ENCODE data around the gene RIMBP3B.
"Not testable (repeated sequence)": the region's sequence is repeated elsewhere in the genome, so short reads cannot be mapped to it uniquely, and the experiment has no call there.

RIMBP3B gene

DNA sequence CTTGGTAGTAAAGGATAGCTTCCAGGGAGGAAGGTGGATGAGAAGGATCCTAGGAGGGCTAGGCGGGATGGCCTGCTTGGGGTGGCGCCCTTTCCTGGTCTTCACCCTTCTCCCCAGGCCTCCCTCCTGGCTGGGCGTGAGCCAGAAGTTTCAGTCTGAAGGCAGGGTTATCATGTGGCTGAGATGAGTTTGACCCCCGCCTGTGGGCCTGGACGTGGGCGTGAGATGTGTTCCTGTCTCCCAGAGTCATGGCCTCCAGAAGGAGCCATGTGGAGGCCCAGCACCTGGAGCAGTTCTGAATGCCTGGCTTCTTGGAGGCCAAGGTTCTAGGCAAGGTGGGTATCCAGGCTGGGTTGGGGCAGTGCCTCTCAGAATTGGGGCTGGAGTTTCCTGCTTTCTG lies 54.5 kb downstream of the RIMBP3B start:
- not testable (repeated sequence) for H3K9me3 ChIP-seq (ENCODE audit: severe bottlenecking); H3K27ac ChIP-seq; H3K27me3 ChIP-seq (ENCODE audit: insufficient read depth, low read depth, severe bottlenecking); DNase-seq; H3K36me3 ChIP-seq; H3K4me3 ChIP-seq (ENCODE audit: low read depth, low read length)
